GM19193 (cell line): Measurements from ENCODE around the gene CNNM3.

Experiments
- POLR2A ChIP-seq: IDR thresholded peaks from 4 replicates; pipeline ENCODE4 v1.6.1; 2011; ENCODE audit not compliant: insufficient read depth, insufficient read length; ENCODE audit errors: extremely low read depth

Gene CNNM3

DNA sequence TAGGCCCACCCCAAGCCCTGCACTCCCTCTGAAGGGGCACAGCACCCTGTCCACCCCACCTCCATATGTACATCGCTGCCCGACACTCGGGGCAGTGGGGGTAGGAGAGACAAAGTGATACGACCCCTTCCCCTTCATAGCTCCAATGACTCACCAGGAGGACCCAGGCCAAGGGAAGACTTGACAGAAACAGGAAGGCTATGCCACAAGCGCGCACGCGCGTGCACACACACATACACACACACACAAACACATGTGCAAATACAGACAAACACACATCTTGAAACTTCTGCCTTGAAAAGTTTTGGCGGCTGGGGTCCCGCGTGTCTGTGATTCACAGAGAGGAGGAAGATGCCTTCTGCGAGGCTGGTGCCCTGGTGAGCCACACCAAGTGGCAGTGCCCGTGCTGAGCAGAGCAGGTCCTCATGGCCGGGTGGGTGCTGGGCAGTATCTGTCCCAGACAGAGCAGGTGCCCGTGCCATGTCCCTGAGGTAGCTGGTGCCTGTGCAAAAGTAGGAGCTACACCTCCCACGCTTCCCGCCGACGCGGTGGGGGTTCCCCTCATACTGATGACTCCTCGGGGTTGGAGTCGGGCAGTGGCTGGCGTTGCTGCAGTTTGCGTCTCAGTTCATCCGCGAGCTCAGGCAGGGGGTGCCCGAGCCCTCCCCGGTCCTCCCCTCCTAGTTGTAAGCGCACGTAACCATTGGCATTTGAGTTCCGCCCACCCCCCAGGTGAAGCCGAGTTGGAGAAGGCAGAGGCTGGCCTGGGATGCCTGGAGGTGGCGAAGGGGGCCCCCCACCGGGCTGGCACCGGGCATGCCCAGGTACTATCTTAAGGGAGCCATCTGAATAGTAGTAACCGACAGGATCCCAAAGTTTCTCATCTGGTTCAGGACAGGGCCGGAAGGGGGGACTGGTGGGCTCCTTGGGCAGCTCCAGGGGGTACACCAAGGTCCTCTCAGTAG, 44.3 kb downstream of the CNNM3 start:
- no peak for TF ChIP-seq POLR2A

DNA sequence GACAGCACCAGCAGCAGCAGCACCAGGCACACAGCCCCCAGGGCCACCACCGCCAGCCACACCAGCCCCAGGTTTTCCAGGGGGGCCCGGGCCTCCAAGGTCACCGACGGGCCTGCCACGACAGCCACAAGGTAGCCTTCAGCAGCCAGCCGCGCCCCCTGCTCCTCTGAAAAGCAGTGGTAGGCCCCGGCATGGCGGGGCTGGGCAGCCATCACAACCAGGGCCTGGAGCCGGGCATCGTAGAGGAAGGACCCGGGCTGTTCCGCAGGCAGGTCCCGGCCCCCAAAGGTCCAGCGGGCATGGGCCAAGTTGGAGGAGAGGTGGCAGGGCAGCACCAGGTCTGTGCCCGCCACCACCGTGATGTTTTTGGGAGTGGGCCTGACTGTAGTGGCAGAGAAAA, 45.0 kb downstream of the CNNM3 start:
- TF ChIP-seq POLR2A, result no peak

DNA sequence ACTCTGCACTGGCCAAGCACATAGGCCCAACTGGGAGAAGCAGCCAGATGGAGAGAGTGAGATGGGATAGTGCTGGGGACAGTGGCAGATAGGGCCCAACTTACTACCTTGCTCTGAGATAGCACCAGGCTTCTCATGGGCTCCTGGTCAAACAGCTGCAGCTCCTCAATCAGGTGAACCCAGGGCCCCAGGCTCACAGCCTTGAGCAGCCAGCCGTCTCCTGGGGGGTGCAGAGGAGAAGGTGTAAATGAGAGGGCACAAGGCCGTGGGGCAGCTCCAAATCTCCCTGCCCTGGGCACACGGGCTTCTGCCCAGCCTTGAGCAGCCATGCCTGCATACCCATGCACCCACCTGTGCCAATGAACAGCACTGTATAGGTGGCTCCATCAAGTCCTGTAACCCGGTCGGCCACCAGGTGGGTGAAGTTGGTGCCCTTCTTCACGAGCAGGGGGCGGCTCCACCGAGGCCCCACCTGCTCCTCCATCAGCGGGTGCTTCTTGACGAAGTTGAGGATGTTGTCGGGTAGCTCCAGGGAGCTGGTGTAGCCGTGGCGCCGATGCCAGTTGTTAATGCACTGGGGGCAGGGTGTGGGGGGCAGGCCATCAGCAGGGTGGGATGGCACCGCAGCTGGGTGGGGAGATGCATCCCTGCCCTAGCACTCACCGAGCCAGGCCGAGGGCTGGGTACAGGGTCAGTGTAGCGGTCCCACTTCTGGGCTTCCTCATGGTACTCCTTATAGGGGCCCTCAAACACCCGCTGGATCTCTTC, 47.7 kb downstream of the CNNM3 start:
- no peak for TF ChIP-seq POLR2A

DNA sequence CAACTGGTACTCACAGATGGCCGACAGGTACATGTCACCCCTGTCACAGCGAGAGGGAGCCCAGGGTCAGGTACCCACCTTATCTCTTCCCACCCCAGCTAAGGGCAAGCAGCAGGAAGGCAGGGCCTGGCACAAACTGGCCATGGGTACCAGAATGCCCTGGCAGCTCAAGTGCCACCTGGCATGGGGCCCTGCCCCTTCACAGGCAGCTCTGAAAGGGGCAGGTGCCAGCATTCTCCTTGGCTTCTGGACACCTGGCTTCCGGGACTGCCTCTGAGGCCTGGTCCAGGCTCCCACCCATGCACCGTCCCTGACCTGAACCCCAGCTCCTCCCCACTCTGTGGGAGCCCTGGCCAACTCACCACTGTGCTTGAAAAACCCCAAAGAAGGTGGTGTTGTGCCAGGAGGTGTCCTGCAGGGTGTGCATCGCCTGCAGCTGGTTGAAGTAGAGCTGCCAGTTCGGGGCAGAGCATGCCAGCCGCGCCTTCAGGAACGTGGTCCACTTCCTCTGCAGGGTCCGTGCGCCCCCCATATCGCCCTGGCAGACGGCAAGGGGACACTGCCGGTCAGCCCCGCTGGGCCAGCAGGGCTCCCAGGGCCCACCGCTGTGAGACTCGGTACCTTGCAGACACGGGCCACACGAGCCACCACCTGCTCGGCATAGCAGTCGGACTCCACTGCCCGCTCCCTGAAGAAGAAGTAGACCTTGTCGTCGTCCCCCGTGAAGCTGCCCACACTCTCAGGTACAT, 48.4 kb downstream of the CNNM3 start:
- TF ChIP-seq POLR2A, result no peak

DNA sequence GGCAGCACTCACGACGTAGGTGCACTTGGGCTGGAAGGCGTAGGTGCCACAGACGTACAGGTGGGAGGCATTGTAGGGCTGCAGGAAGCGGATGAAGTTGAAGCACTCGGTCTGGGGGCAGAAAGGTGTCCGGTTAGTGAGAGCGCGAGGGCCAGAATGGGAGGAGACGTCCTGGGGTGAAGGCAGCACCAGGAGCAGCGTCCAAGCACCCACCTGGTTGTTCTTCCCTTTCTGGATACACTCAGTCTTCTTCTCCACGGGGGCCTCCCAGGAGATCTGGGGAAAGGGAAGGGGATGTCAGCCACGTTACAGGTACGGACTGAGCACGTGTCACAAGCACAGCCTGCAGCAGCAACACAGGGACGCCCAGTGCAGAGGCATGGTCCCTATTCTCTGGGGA, 49.6 kb downstream of the CNNM3 start:
- no peak for TF ChIP-seq POLR2A

DNA sequence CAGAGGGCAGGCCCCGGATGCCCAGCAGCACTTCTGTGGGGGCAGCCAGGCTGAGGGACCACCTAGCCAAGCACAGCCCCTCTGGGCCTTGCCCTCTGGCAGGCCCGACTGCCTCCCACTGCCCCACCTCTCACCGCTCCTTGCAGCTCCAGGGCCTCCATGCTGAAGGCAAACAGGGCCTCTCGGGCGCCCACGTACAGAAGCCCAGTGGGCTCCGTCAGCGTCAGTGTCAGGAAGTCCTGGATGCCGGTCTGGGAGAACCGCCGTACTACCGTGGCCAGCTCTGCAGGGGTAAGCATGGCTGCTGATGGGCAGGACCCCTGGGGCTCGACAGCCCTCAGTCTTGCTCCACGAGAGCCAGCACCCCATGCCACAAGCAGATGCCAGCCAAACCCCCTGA, 50.1 kb downstream of the CNNM3 start:
- no peak for TF ChIP-seq POLR2A

DNA sequence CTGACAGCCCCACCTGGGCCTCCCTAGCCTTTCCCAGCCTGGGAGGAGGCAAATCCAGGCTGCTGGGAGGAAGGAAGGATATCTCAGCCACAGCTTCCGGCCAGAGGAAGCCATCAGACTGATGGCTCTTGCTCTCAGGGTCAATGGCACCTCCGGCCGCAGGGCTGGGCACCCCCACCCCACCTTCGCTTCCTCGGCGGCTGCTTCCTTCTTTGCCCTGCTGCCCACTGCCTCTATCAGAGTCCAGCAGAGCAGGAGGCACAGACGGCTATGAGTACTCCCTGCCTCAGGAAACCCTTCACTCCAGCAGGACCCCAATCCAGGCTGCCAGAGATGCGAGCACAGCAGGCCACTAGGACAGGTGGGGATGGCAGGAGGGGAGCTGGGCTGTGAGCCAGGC, 50.5 kb downstream of the CNNM3 start:
- TF ChIP-seq POLR2A, result no peak

DNA sequence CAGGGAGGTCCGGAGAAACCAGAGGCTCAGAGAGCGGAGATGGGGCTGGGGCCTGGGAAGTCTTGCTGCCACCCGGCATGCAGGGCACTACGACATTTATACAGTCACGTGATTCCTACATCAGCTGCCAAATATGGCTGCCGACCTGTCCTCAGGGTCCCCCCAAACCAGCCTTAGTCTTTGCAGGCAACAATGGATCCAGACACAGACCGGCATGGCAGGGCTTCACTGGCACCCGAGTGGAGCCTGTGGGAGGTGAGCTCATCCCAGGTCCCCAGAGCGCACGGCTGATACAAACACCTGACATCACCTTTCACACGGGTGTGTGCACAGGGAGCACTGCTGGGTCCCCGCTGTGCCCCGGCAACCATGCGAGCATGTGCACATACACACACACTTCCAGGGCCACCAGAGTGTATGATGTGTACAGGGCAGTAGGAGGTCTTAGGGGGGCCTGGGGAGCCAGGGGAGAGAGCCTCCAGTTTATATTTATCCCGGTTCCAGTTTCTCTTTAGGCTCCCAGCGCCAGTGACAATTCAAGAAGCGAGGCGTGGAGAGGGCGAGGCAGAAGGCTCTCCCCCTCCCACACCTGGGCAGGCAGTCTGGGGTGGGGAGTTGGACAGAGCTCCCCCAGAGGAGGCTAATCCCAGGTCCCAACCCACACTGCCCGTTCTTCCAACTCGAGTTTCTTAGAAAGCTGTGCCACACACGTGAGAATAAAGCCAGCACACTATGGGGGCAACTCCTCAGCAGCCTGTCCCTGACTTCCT, 51.1 kb downstream of the CNNM3 start:
- no peak for TF ChIP-seq POLR2A

DNA sequence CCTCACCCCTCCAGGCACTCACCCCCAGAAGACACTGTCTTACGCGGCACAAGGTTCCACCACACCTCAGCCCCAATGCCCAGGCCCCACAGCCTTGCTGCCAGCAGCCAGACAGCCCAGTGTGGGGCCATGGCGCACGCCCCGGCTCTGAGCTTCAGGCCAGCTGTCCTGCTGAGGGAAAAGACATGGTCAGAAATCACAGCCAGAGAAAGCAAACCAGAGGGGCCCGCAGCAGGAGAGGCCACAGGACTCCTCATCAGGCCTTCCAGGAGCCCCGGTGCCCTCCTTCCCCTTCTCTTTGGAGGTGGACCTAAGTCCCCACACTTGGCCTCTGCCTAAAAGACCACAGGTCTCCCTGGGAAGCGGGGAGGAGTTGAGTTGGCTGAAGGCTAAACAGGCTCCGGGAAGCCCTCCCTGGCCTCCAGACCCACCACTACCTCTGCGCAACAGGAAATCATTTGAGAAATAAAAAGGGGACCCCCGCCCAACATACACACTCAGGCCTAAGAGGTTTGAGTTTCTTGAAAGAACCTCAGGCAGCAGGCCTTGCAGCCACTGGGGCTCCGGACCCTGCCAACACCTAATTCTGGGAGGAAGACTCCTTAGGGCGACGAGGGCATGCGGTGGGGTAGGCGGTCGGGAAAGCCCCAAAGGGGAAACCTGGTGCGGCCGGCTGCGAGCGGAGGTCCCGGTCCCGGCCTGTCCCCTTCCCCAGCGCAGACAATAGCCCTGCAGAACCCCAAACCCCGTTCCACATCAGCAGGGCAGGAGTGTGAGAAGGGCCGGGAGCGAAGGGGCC, 51.9 kb downstream of the CNNM3 start:
- no peak for TF ChIP-seq POLR2A

DNA sequence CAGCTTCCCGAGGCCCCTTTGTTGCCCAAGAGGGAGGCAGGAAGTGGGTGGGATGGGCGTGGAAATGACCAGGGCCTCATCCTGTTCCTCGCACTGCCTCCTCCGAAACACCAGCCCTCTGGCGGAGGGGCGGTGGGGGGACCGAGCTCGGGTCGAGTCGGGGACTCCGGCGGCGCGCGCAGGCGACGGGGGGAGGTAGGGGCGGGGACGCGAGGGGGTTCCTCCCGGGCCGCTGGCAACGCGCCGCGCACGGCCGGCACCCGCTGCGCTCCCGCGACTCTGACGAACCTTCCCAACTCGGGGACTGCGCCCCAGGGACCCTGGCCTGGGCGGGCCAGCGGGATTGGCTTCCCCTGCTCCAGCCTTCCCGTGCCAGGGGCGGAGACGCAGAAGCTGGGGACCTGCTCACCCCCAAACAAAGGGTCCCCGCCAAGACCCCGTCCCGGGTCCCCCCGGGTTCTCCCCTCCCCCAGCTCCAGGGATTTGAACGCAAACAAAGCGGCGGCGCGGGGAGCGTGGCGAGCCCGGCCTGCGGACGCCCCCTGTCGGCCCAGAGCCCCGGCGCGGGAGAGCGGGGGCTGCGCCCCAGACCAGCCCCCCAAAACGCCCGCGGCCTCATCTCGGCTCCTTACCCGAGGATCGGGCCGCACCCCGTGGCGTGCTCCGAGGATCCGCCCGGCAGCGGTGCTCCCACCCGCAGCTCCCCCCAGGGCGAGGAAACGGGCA, 52.6 kb downstream of the CNNM3 start:
- TF ChIP-seq POLR2A, result peak; percentile 76

DNA sequence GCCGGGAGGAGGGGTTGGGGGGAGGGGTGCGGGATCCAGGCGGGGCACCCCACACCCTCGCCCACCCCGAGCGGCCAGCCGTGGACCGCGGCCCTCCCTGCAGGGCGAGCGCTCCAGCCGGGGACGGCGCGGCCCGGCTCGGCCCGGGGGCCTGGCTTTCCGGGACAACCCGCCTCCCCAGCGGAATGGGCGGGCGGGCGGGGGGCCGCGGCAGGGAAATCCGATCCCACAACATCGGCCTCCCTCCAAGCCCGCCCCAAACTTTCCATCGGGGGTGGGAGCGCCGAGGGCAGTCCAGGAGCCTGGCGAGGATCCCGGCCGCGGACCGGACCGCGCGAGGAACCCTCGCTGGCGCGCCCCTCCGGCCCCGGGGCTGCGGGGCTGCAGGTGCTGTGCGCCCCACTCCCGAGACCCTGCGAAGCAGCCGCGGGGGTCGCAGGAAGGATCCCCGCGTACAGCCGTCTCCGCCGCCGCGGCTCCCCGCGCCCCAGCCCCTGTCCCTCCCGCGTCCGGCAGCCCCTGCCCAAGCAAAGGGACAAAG, 53.3 kb downstream of the CNNM3 start:
- no peak for TF ChIP-seq POLR2A

DNA sequence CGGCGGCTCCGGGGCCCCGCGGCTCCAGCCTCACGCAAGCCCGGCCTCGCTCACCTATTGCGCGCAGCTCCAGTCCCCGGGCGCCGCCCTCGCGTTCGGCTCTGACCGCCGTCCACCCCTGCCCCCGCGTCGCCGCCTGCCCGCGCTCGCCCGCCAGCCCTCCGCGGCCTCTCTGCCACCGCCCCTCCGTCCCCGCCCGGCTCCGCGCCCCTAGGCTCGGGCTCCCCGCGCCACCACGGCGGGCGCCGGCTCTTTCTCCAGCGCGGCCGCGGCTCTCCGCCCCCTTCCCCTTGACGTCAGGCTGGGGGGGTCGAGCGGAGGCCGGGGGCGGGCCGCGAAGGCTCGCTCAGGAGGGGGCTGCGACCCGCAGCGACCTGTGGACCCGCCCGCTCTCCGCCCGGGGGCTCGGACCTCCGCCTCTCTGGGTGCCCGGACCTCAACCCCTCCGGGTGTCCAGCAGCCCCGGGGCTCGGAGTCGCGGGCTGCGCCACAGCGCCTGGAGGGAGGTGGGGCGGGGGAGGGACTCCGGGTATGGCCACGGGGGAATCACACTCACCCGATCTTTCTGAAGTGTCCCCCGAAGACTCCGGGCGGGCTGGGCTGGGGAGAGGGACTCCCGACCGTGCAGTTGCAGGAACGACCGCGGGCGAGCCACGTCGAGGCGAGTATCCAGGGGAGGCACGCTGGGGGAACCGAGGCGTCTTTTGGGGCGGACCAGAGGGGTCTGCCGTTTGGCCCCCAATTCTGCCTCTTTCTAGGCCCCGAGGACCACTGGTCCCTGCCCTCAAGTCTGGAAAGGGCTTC, 54.0 kb downstream of the CNNM3 start, which contains the start of gene SEMA4C:
Gene SEMA4C (minus strand): TSS at position 259 of the 804 bp plus-strand sequence. CDS start 2,194 bp downstream, outside the sequence.
- peak; percentile 39 for TF ChIP-seq POLR2A
